Breast epithelium (tissue), 3 donors: ENCODE data around the gene PRKN.

Experiments used
- CTCF ChIP-seq, 3 donors: fragments of 450-650 bp; IDR thresholded peaks; one replicate each; pipeline ENCODE4 v1.5.1; 2016 to 2017; ENCODE audit warnings: antibody characterized with exemption in 3 of 3, mild to moderate bottlenecking in 3 of 3, moderate library complexity in 3 of 3
- POLR2A ChIP-seq: fragments of 450-650 bp; IDR thresholded peaks from one replicate; pipeline ENCODE4 v1.6.1; 2016; ENCODE audit warnings: antibody characterized with exemption, mild to moderate bottlenecking, moderate library complexity
- POLR2AphosphoS5 ChIP-seq, 3 donors: sonication (generic); formaldehyde crosslinking; IDR thresholded peaks; one replicate each; pipeline ENCODE4 v1.6.1; 2017; ENCODE audit warnings: antibody characterized with exemption in 3 of 3

- TF ChIP-seq POLR2A (no peak), CTCF (IDR thresholded peaks at IDR 0.05) (no peak), POLR2AphosphoS5 (IDR thresholded peaks at IDR 0.05) (no peak)
Observed at GRCh38 chr6:162639951-162640350, 87.6 kb downstream of the PRKN start.
